Kidney (tissue), 14 donors: ENCODE results near the gene SMPD3. TPM values are rescaled to one million over a fixed set of nuclear protein-coding genes. Genes with fewer than 3 reads are reported as not detected.

Experiments
- DNase-seq, 5 donors: peaks; one replicate each; pipeline ENCODE4 v3.0.0-alpha.2; 2013 to 2020
- FAIRE-seq: peaks from 2 replicates; lab custom pipeline; 2012; peaks lifted over from hg19 to GRCh38; lab: Jason Lieb, UNC
- H3K27ac ChIP-seq, 2 donors: one replicate each; pipeline ENCODE4 v1.7.0; 2013; ENCODE audit warnings: low read depth in 2 of 2, low read length in 2 of 2, inconsistent platforms in 1 of 2
- H3K27me3 ChIP-seq: one replicate; pipeline ENCODE4 v1.7.1; 2013; ENCODE audit warnings: low read length, inconsistent platforms; ENCODE audit not compliant: control insufficient read depth, insufficient read depth
- H3K36me3 ChIP-seq, 3 donors: one replicate each; pipeline versions ENCODE4 v1.7.0 to v1.7.1; 2013; ENCODE audit warnings: low read length in 3 of 3, control low read depth in 1 of 3, inconsistent platforms in 1 of 3; ENCODE audit not compliant: insufficient read depth in 3 of 3, control insufficient read depth in 2 of 3
- H3K4me1 ChIP-seq, 3 donors: one replicate each; pipeline versions ENCODE4 v1.7.0 to v1.7.1; 2013; ENCODE audit warnings: low read length in 3 of 3, inconsistent platforms in 1 of 3, low read depth in 1 of 3; ENCODE audit not compliant: control insufficient read depth in 2 of 3, insufficient read depth in 2 of 3
- H3K4me3 ChIP-seq, 3 donors: one replicate each; pipeline versions ENCODE4 v1.7.0 to v1.8.1; 2013; ENCODE audit warnings: low read length in 3 of 3, control low read depth in 1 of 3, inconsistent platforms in 1 of 3
- H3K9ac ChIP-seq, 3 donors: one replicate each; pipeline versions ENCODE4 v1.7.0 to v1.7.1; 2013; ENCODE audit warnings: low read length in 3 of 3, control low read depth in 1 of 3, inconsistent platforms in 1 of 3
- H3K9me3 ChIP-seq, 3 donors: one replicate each; pipeline versions ENCODE4 v1.7.0 to v1.7.1; 2013; ENCODE audit warnings: low read length in 3 of 3, control low read depth in 1 of 3, inconsistent platforms in 1 of 3; ENCODE audit not compliant: control insufficient read depth in 2 of 3, insufficient read depth in 1 of 3
- intact Hi-C: fragments of 100-400 bp; cut with DNase I; formaldehyde crosslinking; loops from one replicate; pipeline ENCODE4 v1.11.1; 2022
- polyA plus RNA-seq: library from polyadenylated mRNA; stranded (reverse); fragments of 350-450 nt; fragmentation: Illumina TruSeq; extraction: RNeasy Lipid Tissue Mini Kit (QIAGEN cat#74804); gene quantifications from one replicate; pipeline ENCODE4 v1.2.3, GENCODE V29; 2014; ENCODE audit warnings: low read depth, low replicate concordance; ENCODE audit not compliant: insufficient read depth
- total RNA-seq: library from RNA; stranded (reverse); fragmentation: NEBNext Ultra II Directional; extraction: Animal tissue kit (Norgen Biotek cat#: 25700); gene quantifications from one replicate; pipeline ENCODE4 v1.2.1, GENCODE V29; 2021
- TF ChIP-seq, protein P1 (sequence below): IDR thresholded peaks from 3 replicates; pipeline ENCODE4 v1.5.1; 2012; ENCODE audit warnings: mild to moderate bottlenecking, moderate library complexity, borderline replicate concordance; ENCODE audit not compliant: insufficient read depth; ENCODE audit errors: extremely low read depth
- donor health status: control.
- donor health status: control.
- donor health status: control.
- donor health status: control.
- donor health status: control.
- donor health status: DM: yes; HTN: yes; CAD: no.
- donor health status: Normal renal cell carcinoma (clear cell type).

The SMPD3 gene
- total and polyA plus RNA-seq, 2 donors from 2014 or later: 0.28 to 0.72 TPM

DNA sequence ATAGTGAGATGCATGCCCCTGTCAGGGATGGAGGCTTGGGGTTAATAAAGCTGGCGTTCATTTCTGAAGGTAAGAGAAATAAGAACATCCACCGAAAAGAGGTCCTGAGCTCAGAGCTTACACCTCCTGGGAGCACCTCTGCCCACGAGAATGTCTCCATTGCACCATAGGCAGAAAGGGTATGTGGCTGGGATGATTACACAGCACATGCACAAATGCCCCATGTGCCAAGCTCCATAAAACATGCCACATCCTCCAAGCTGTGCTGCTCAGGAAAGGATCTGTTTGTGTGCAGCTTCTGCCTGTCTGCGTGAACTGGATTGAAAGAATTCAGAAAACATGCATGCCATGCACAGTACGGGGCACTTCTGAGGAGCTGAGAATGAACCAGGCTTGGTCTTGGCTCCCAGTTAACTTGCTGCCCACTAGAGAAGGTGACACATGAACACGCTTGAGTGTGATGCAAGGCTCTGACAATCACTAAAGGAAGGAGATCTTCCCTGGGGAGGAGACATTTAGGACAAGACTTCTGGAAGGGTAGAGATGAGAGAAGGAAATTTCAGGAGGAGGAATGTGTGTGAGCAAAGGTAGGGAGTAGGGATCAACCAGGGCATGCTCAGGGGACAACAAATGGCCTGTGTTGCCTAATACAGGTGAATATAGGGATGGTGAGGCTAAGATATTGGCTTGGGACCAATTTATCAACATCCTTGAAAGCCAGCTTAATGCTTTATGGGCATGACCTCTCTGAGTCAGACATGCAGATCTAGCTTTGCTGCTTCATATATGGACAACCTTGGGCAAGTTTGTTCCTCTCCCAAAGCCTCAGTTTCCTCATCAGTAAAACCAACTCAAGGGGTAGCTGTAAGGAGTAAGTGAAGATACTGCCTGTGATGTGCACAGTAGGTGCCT lies 32.0 kb upstream of the SMPD3 start:
- intact Hi-C loops: no loop called here
- no peak for DNase-seq
- TF ChIP-seq, protein P1, sequence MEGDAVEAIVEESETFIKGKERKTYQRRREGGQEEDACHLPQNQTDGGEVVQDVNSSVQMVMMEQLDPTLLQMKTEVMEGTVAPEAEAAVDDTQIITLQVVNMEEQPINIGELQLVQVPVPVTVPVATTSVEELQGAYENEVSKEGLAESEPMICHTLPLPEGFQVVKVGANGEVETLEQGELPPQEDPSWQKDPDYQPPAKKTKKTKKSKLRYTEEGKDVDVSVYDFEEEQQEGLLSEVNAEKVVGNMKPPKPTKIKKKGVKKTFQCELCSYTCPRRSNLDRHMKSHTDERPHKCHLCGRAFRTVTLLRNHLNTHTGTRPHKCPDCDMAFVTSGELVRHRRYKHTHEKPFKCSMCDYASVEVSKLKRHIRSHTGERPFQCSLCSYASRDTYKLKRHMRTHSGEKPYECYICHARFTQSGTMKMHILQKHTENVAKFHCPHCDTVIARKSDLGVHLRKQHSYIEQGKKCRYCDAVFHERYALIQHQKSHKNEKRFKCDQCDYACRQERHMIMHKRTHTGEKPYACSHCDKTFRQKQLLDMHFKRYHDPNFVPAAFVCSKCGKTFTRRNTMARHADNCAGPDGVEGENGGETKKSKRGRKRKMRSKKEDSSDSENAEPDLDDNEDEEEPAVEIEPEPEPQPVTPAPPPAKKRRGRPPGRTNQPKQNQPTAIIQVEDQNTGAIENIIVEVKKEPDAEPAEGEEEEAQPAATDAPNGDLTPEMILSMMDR: no peak
- no peaks in the 10 kb centered on the region for H3K27me3 ChIP-seq
- no peaks in the 10 kb centered on the region for H3K9me3 ChIP-seq
- FAIRE-seq: no peak
- no peaks in the 10 kb centered on the region for H3K36me3 ChIP-seq
- H3K4me3 ChIP-seq: no peak overlapping the region
- no peaks in the 10 kb centered on the region for H3K4me1 ChIP-seq
- H3K9ac ChIP-seq: no peak overlapping the region
- H3K27ac ChIP-seq: no peak overlapping the region

DNA sequence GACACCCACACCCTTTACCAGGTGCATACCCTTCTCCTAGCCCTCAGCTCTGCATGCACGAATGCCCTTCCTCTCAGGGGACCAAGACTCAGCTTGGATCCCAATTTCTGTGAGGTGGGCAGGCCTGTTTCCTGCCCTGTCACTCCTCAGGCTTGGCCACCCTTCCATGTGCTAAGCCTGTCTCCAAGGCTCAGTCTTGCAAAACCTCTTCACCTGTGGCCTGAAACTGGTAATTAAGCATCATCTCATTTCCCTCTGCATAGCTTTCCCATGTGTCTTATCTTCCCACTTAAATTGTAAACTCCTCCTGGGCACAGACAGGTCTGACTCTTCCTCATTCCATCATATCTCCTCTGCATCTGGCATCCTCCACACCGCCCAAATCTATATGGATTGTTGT lies 31.0 kb upstream of the SMPD3 start:
- DNase-seq (no peak), FAIRE-seq (no peak)
- Histone ChIP-seq H3K36me3 (no peaks in the 10 kb centered on the region), H3K27me3 (no peaks in the 10 kb centered on the region), H3K4me1 (no peaks in the 10 kb centered on the region), H3K4me3 (no peak overlapping the region), H3K9ac (no peak overlapping the region), H3K9me3 (no peaks in the 10 kb centered on the region), H3K27ac (no peak overlapping the region)
- TF ChIP-seq, protein P1: no peak
- intact Hi-C loops: no loop called here

DNA sequence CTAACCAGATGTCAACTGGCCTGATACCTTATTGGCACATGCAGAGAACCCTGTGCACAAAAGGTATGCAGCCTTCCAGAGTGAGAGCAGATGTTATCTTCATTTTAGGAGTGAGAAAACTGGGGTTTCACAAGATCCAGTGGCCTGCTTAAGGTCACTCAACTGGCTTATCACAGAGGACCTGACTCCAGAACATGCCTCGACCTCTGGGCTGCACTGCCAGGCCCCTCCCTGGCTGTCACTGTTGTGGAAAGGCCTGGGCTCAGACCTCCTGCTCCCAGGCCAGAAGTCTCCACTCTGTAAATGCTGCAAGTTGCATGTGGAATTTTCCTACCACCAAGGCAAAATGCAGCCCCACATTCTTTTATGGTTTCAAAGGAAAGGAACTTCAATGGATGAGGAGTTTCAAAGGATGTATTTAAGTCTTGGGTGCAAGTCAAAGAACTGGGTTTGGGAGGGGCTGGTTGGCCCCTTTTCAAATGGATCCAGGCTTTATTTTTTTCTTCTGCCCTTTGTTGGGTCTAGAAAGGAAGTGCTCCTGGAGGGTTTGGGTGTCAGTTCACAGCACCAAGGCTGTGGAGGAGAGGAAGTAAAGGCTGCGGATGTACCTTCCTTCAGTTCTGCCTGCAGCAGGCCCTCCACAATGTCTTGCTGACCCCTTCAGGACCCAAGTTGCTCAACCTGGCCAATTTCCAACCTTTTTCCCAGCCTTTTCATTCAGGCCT lies 30.4 kb upstream of the SMPD3 start:
- Histone ChIP-seq H3K9me3 (no peaks in the 10 kb centered on the region), H3K27me3 (no peaks in the 10 kb centered on the region), H3K27ac (no peak overlapping the region), H3K4me1 (peaks cover 0 to 1% (median 0%) of the 10 kb centered on the region in 3 donors), H3K9ac (no peak overlapping the region), H3K4me3 (no peak overlapping the region), H3K36me3 (no peaks in the 10 kb centered on the region)
- FAIRE-seq (no peak), DNase-seq (no peak)
- intact Hi-C loops: no loop called here
- TF ChIP-seq, protein P1: no peak
